Trophoblast cell (in vitro differentiated cells and primary cell): ENCODE results near the gene GRIK4.

ENCODE experiments used
- DNase-seq, 2 donors: peaks; one replicate each; pipeline ENCODE4 v3.0.0-alpha.2; 2016
- H2AFZ ChIP-seq: 2 replicates; pipeline ENCODE4 v1.6.1; 2013; ENCODE audit warnings: low read length, moderate library complexity, mild to moderate bottlenecking; ENCODE audit not compliant: insufficient read depth, poor library complexity
- H2AK5ac ChIP-seq: 2 replicates; pipeline ENCODE4 v1.6.1; 2013; ENCODE audit warnings: mild to moderate bottlenecking, low read length
- H2BK120ac ChIP-seq: 2 replicates; pipeline ENCODE4 v1.6.1; 2013; ENCODE audit warnings: low read length, mild to moderate bottlenecking, moderate library complexity; ENCODE audit not compliant: insufficient read depth, poor library complexity
- H2BK12ac ChIP-seq: 2 replicates; pipeline ENCODE4 v1.6.1; 2013; ENCODE audit warnings: mild to moderate bottlenecking, low read length, moderate library complexity
- H2BK5ac ChIP-seq: 2 replicates; pipeline ENCODE4 v1.6.1; 2013; ENCODE audit warnings: low read length, low read depth, moderate library complexity, mild to moderate bottlenecking; ENCODE audit not compliant: poor library complexity
- H3K14ac ChIP-seq: 2 replicates; pipeline ENCODE4 v1.6.1; 2013; ENCODE audit warnings: mild to moderate bottlenecking, low read length
- H3K18ac ChIP-seq: 2 replicates; pipeline ENCODE4 v1.6.1; 2013; ENCODE audit warnings: mild to moderate bottlenecking, low read length
- H3K23ac ChIP-seq: 2 replicates; pipeline ENCODE4 v1.6.1; 2013; ENCODE audit warnings: low read length
- H3K27ac ChIP-seq: 2 replicates; pipeline ENCODE4 v1.5.1; 2013; ENCODE audit warnings: low read depth, mild to moderate bottlenecking, inconsistent platforms, low read length, moderate library complexity
- H3K27me3 ChIP-seq: 2 replicates; pipeline ENCODE4 v1.6.1; 2013; ENCODE audit warnings: inconsistent platforms, mild to moderate bottlenecking, low read length, moderate library complexity; ENCODE audit not compliant: insufficient read depth
- H3K36me3 ChIP-seq, 2 experiments: 1 replicate in 1 of 2; 2 replicates in 1 of 2; pipeline ENCODE4 v1.6.1; 2013; ENCODE audit warnings: low read length in 2 of 2, mild to moderate bottlenecking in 2 of 2, moderate library complexity in 1 of 2; ENCODE audit not compliant: insufficient read depth in 2 of 2, control insufficient read depth in 1 of 2
- H3K4ac ChIP-seq: 2 replicates; pipeline ENCODE4 v1.6.1; 2013; ENCODE audit warnings: low read depth, mild to moderate bottlenecking, low read length, moderate library complexity
- H3K4me1 ChIP-seq, 2 experiments: 1 replicate in 1 of 2; 2 replicates in 1 of 2; pipeline ENCODE4 v1.6.1; 2013; ENCODE audit warnings: low read length in 2 of 2, mild to moderate bottlenecking in 2 of 2, moderate library complexity in 1 of 2; ENCODE audit not compliant: insufficient read depth in 2 of 2, control insufficient read depth in 1 of 2
- H3K4me2 ChIP-seq: 2 replicates; pipeline ENCODE4 v1.6.1; 2013; ENCODE audit warnings: inconsistent platforms, mild to moderate bottlenecking, low read length, moderate library complexity
- H3K4me3 ChIP-seq: 2 replicates; pipeline ENCODE4 v1.5.1; 2013; ENCODE audit warnings: mild to moderate bottlenecking, low read depth, low read length, inconsistent platforms
- H3K79me1 ChIP-seq: one replicate; pipeline ENCODE4 v1.6.1; 2013; ENCODE audit warnings: low read length
- H3K79me2 ChIP-seq: 2 replicates; pipeline ENCODE4 v1.6.1; 2013; ENCODE audit warnings: low read length, mild to moderate bottlenecking; ENCODE audit not compliant: control insufficient read depth, insufficient read depth, poor library complexity
- H3K9ac ChIP-seq: 2 replicates; pipeline ENCODE4 v1.6.1; 2013; ENCODE audit warnings: mild to moderate bottlenecking, low read length
- H3K9me3 ChIP-seq: 2 replicates; pipeline ENCODE4 v1.6.1; 2013; ENCODE audit warnings: low read depth, mild to moderate bottlenecking, control low read depth, inconsistent platforms, low read length; ENCODE audit not compliant: insufficient read depth
- H4K12ac ChIP-seq: 2 replicates; pipeline ENCODE4 v1.6.1; 2013; ENCODE audit warnings: low read depth, mild to moderate bottlenecking, low read length, moderate library complexity
- H4K8ac ChIP-seq: 2 replicates; pipeline ENCODE4 v1.6.1; 2013; ENCODE audit warnings: low read depth, mild to moderate bottlenecking, low read length, moderate library complexity
- H4K91ac ChIP-seq: one replicate; pipeline ENCODE4 v1.6.1; 2013; ENCODE audit warnings: low read depth, mild to moderate bottlenecking, low read length, moderate library complexity
- WGBS: extraction: QIAGEN DNeasy Blood & Tissue Kit; methylation state at CpG from one replicate; pipeline ENCODE4 v1.1.7; 2013; ENCODE audit warnings: missing lambda C conversion rate; ENCODE audit not compliant: insufficient read length, insufficient coverage; ENCODE audit errors: extremely low coverage; 5-methylcytosine and 5-hydroxymethylcytosine counted together

The GRIK4 gene

DNA sequence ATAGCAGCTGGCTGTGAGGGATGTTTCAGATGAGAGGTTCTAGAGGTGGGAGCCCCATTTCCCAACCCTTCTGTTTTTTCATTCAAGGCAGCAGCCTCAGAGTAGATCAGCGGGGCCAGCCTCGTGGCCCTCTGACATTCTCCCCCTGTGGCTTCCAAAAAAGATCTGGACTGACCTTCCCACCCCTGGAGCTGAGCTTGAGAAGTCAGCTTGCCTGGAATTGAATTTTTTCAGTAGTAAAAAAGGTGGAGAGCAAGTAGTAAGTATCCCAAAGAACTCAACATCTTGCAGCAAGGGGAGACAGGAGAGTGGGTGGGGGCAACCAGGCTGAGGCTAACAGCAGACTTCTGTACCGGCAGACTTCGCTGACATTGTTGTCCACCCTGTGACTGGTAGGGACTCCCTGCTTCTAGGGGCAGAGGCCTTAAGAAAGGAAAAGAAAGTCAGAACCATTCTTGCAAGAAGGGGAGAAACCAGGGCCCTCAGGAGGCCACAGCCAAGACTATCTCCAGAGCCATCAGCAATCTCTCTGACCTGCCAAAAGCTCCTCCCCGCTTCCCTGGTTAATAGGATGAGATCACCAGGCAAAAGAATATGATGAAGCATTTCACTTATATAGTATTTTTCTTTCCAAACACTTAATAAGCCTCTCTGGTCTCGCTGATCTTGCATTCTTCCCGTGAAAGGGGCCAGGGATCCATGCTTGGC is 2.0 kb upstream of the GRIK4 start:
- Histone ChIP-seq H3K79me1 (no peaks in the 10 kb centered on the region), H3K27ac (no peak overlapping the region)

DNA sequence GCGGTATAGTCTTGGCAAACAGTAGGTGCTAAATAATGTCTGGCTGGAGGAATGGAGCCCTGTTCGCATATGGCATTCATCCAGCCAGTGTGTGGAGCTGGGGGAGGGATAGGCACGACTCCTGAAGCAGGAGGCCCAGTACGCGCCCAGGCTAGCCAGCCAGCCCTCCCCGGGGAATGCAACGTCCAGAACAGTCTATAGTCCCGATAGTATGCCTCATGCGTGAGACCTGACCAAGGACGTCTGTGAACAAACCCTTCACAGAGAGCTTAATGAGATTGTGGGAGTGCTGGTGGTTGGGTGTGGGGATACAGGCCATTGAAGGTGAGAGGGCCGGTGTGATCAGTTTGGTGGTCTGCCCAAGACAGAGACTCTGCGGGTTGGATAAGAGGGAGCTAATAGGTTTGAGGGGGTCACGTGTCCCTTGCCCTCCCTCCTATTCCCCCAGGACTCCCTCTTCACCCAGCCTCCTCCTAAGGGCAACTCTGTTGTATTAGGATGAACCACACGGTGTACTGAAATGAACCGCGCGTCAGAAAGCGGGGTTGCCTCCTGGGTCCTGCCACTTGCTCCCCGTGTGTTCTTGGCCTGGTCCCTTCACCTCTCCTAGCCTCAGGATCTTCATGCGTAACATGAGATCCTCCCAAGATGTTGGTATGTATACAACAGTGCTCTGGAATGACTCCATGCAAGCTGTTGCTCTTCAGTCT is 987 bp upstream of the GRIK4 start:
- no peak for DNase-seq
- H2BK5ac ChIP-seq: no peak overlapping the region
- WGBS: no CpG with 5 or more reads among the region's 20 CpGs
- no peak overlapping the region for H3K23ac ChIP-seq
- no peak overlapping the region for H3K4ac ChIP-seq
- H3K27me3 ChIP-seq: peaks cover 11% of the 10 kb centered on the region
- H3K79me2 ChIP-seq: no peaks in the 10 kb centered on the region
- no peak overlapping the region for H3K18ac ChIP-seq
- peak overlapping the region; percentile 48 for H3K4me3 ChIP-seq
- no peaks in the 10 kb centered on the region for H3K9me3 ChIP-seq
- H3K14ac ChIP-seq: no peak overlapping the region
- H2BK120ac ChIP-seq: no peak overlapping the region
- no peaks in the 10 kb centered on the region for H3K36me3 ChIP-seq
- no peak overlapping the region for H3K27ac ChIP-seq
- no peak overlapping the region for H2AK5ac ChIP-seq
- no peak overlapping the region for H3K9ac ChIP-seq
- H3K79me1 ChIP-seq: no peaks in the 10 kb centered on the region
- H3K4me2 ChIP-seq: no peak overlapping the region
- H2BK12ac ChIP-seq: no peak overlapping the region
- no peak overlapping the region for H2AFZ ChIP-seq
- no peak overlapping the region for H4K12ac ChIP-seq
- H4K8ac ChIP-seq: no peak overlapping the region
- H4K91ac ChIP-seq: no peak overlapping the region
- no peaks in the 10 kb centered on the region for H3K4me1 ChIP-seq

More for the DNA sequence above, 2.0 kb upstream of the GRIK4 start:
- Histone ChIP-seq H3K18ac (no peak overlapping the region), H3K14ac (no peak overlapping the region), H2BK120ac (no peak overlapping the region), H3K4me2 (no peak overlapping the region), H2BK5ac (no peak overlapping the region), H3K9ac (no peak overlapping the region), H4K12ac (no peak overlapping the region), H3K27me3 (peaks cover 11% of the 10 kb centered on the region), H4K8ac (no peak overlapping the region), H2BK12ac (no peak overlapping the region), H3K4me3 (no peak overlapping the region), H3K9me3 (no peaks in the 10 kb centered on the region), H3K36me3 (no peaks in the 10 kb centered on the region), H3K79me2 (no peaks in the 10 kb centered on the region), H3K4ac (no peak overlapping the region), H3K4me1 (no peaks in the 10 kb centered on the region), H2AFZ (no peak overlapping the region), H3K23ac (no peak overlapping the region), H4K91ac (no peak overlapping the region), H2AK5ac (no peak overlapping the region)
- WGBS: no CpG with 5 or more reads among the region's 7 CpGs
- no peak for DNase-seq

DNA sequence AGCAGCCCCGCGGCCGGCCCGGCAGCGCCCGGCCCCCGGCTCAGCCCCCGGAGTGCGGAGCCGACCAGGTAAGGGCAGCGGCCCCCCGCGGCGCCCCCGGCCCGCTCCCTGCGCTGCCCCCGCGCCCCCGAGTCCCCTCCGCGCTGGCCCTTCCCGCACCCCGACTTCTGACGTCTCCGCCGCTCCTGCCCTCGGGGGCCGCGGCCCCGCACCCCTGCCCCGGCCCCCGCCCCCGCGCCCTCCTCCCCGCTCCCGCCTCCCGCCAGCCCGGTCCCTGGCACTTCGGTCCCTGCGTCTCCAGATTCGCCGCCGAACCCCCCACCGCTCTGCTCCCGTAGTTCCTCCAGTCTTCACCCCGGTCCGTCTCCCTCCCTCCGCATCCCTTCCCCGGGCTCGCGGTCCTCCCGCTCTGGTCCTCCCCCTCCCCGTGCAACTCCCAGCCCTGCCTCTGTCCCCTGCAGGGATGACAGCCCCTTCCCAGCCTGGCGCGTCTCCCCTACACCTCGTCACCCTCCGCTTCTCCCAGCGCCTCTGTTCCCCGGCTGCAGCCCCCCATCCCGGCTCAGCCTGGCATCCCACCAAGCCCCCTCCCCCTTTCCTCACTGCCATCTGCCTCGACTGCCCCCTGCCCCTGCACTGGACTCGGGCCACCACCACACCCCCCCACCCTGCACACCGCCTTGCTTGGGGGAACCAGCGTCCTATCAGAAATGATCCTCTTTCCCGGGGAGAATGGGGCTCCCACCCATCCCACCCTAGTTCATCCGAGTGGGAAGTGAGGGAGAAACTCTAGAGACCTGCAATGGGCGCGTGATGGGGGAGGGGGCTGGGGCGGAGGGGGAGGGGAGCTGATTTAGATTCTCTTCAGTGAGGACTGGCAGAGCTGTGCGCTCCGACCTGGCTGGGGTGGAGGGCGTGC is 531 bp downstream of the GRIK4 start:
- Histone ChIP-seq H3K36me3 (no peaks in the 10 kb centered on the region), H3K79me1 (no peaks in the 10 kb centered on the region), H3K4me2 (peak overlapping the region; percentile 81), H3K23ac (no peak overlapping the region), H3K9me3 (no peaks in the 10 kb centered on the region), H3K4me3 (no peak overlapping the region), H2AK5ac (no peak overlapping the region), H3K14ac (no peak overlapping the region), H3K4ac (no peak overlapping the region), H3K9ac (no peak overlapping the region), H3K27me3 (peaks cover 11% of the 10 kb centered on the region), H3K27ac (no peak overlapping the region), H4K91ac (no peak overlapping the region), H4K8ac (no peak overlapping the region), H3K18ac (no peak overlapping the region), H4K12ac (no peak overlapping the region), H2BK120ac (no peak overlapping the region), H2BK12ac (no peak overlapping the region), H3K79me2 (no peaks in the 10 kb centered on the region), H2AFZ (no peak overlapping the region), H3K4me1 (peaks cover 0 to under 1% of the 10 kb centered on the region in 2 experiments), H2BK5ac (no peak overlapping the region)
- WGBS: no CpG with 5 or more reads among the region's 73 CpGs
- no peak for DNase-seq

DNA sequence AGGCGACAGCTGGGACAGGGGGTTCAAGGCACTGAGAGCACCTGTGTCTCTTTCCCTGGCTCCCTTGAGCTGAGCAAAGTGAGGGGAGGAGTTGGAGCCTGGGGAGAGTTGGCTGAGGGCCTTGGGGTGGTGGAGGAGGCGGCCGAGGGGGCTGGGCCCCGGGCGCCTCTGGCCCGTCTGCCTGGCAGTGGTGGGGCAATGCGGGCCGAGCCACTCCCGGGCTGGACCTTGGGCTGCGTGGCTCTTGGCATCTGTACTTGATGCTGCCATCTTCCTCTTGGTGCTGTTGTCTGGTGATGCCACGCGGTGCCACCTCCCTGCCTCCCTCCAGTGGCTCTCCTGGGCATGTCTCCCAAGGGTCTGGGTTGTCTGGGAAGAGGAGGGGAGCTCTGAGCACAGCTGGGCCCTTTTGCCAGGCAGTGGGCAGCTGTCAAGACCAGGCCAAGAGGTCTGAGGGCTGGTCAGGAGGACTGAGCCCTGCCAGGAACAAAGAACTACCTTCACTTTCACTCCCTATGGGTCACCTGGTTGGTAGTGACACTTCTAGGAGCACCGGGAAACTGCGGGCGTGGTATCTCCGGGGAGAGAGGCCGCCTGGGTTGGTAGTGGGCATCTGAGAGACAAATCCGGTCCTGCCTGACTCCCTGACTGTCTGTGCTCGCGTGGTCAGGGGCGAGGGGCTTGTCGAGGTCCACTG is 1.3 kb downstream of the GRIK4 start:
- no peak for DNase-seq
- Histone ChIP-seq H3K79me2 (no peaks in the 10 kb centered on the region), H2AFZ (no peak overlapping the region), H3K36me3 (no peaks in the 10 kb centered on the region), H3K4me1 (peaks cover 3 to 5% of the 10 kb centered on the region in 2 experiments), H3K27me3 (peaks cover 11% of the 10 kb centered on the region), H3K4ac (no peak overlapping the region), H3K14ac (no peak overlapping the region), H2BK12ac (no peak overlapping the region), H4K12ac (no peak overlapping the region), H4K8ac (no peak overlapping the region), H3K9me3 (no peaks in the 10 kb centered on the region), H2BK5ac (no peak overlapping the region), H2AK5ac (no peak overlapping the region), H3K4me2 (no peak overlapping the region), H2BK120ac (no peak overlapping the region), H4K91ac (no peak overlapping the region), H3K23ac (no peak overlapping the region), H3K4me3 (no peak overlapping the region), H3K79me1 (no peaks in the 10 kb centered on the region), H3K27ac (no peak overlapping the region), H3K18ac (no peak overlapping the region), H3K9ac (no peak overlapping the region)
- no CpG with 5 or more reads among the region's 22 CpGs for WGBS
